Keratinocyte (primary cell): ENCODE results near the gene KSR2.

Experiments used
- CTCF ChIP-seq, 3 experiments: IDR thresholded peaks in 1 of 3; conservative IDR thresholded peaks in 1 of 3; optimal IDR thresholded peaks in 1 of 3; 2 replicates in 2 of 3; 3 replicates in 1 of 3; pipeline versions ENCODE3 to v1.5.1; 2011; ENCODE audit warnings: low read length in 3 of 3, mild to moderate bottlenecking in 3 of 3, moderate library complexity in 2 of 3, control low read depth in 1 of 3, inconsistent platforms in 1 of 3; ENCODE audit not compliant: insufficient read depth in 2 of 3; ENCODE audit errors: extremely low read depth in 1 of 3
- EZH2 ChIP-seq: IDR thresholded peaks from one replicate; pipeline ENCODE4 v1.6.1; 2012; ENCODE audit warnings: inconsistent platforms, mild to moderate bottlenecking, low read length, moderate library complexity

GRCh38 chr12:117842630-117843029 lies 126.2 kb downstream of the KSR2 start:
- no peak for TF ChIP-seq CTCF (optimal IDR thresholded peaks at IDR 0.05 in 1 of 3, IDR thresholded peaks at IDR 0.05 in 1 of 3, conservative IDR thresholded peaks at IDR 0.05 in 1 of 3; ENCODE audit: extremely low read depth in 1 of 3, insufficient read depth in 2 of 3, low read length in 3 of 3)
- no peak for TF ChIP-seq EZH2
